ENCODE data around the gene IL6R. TPM values are rescaled to one million over a fixed set of nuclear protein-coding genes. Genes with fewer than 3 reads are reported as not detected.

IL6R gene
- total RNA-seq, 3 donors from 2014 or later: 31.8 to 43.9 (median 42.5) TPM

GRCh38 chr1:154433161-154433764 is 28.1 kb downstream of the IL6R start:
- intact Hi-C loops (cut with DNase I, micrococcal nuclease): no loop called here
- Histone ChIP-seq H3K4me3 (no peak overlapping the region), H3K4me1 (ENCODE audit: low read depth) (peaks cover 19% of the 10 kb centered on the region), H3K36me3 (ENCODE audit: low read depth) (no peaks in the 10 kb centered on the region), H3K9me3 (no peaks in the 10 kb centered on the region)
- ATAC-seq: no peak
- TF ChIP-seq CTCF (IDR thresholded peaks at IDR 0.05): no peak
- DNase-seq: no peak

- peak; percentile 75 for ATAC-seq
- no peaks in the 10 kb centered on the region for H3K36me3 ChIP-seq (ENCODE audit: low read depth)
- intact Hi-C loops (cut with DNase I, micrococcal nuclease): no loop called here
Observed at GRCh38 chr1:154434346-154435085, 29.4 kb downstream of the IL6R start.

DNA sequence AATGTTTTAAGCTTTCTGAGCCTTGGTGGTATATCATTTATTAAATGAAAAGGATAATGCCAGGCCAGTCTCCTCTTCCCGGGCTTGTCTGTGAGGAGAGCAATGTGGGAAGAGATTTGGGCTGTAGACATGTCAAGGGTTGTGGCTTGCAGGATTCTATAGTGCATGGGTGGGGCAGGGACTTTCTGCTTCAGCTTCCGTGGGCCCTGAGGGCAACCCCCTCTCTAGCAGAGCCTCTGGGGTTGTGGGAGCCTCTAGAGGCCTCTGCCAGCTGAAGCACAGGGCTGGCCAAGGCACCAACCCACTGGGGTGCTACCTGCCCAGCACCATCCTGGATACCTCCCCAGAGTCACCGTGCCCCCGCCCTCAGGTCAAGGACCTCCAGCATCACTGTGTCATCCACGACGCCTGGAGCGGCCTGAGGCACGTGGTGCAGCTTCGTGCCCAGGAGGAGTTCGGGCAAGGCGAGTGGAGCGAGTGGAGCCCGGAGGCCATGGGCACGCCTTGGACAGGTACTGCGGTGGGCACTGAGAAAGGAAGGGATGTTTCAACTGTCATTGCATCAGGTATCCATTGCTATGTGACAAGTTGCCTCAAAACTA is 30.6 kb downstream of the IL6R start:
- Histone ChIP-seq H3K36me3 (ENCODE audit: low read depth) (no peaks in the 10 kb centered on the region), H3K4me3 (no peak overlapping the region), H3K9me3 (no peaks in the 10 kb centered on the region), H3K4me1 (ENCODE audit: low read depth) (peaks cover 25% of the 10 kb centered on the region)
- no peak for DNase-seq
- ATAC-seq: no peak
- no peak for TF ChIP-seq CTCF (IDR thresholded peaks at IDR 0.05)
- intact Hi-C loops (cut with DNase I, micrococcal nuclease): no loop called here

More at GRCh38 chr1:154434346-154435085, 29.4 kb downstream of the IL6R start:
- no peak for TF ChIP-seq CTCF (IDR thresholded peaks at IDR 0.05)
- no peak overlapping the region for H3K4me3 ChIP-seq
- H3K9me3 ChIP-seq: no peaks in the 10 kb centered on the region
- DNase-seq: peak; percentile 74 to 80 (median 74)
- peaks cover 29% of the 10 kb centered on the region for H3K4me1 ChIP-seq (ENCODE audit: low read depth)

GRCh38 chr1:154436433-154436832 is 31.3 kb downstream of the IL6R start:
- no peak for TF ChIP-seq CTCF (IDR thresholded peaks at IDR 0.05)
- Histone ChIP-seq H3K36me3 (ENCODE audit: low read depth) (no peaks in the 10 kb centered on the region), H3K4me1 (ENCODE audit: low read depth) (peaks cover 23% of the 10 kb centered on the region), H3K4me3 (no peak overlapping the region), H3K9me3 (no peaks in the 10 kb centered on the region)
- DNase-seq (no peak), ATAC-seq (no peak)
- intact Hi-C loops (cut with DNase I, micrococcal nuclease): no loop called here

GRCh38 chr1:154440036-154440804 is 35.1 kb downstream of the IL6R start:
- Histone ChIP-seq H3K9me3 (no peaks in the 10 kb centered on the region), H3K4me3 (no peak overlapping the region), H3K36me3 (ENCODE audit: low read depth) (no peaks in the 10 kb centered on the region), H3K4me1 (ENCODE audit: low read depth) (peaks cover 15% of the 10 kb centered on the region)
- intact Hi-C loops (cut with DNase I, micrococcal nuclease): no loop called here
- no peak for TF ChIP-seq CTCF (IDR thresholded peaks at IDR 0.05)
- ATAC-seq: no peak
- DNase-seq: no peak
